ENCODE data around the gene PROSER2. TPM values are rescaled to one million over a fixed set of nuclear protein-coding genes. Genes with fewer than 3 reads are reported as not detected.

The PROSER2 gene
- total and polyA plus RNA-seq, 4 donors, result 6.5 to 24.9 (median 9.9) TPM

- Histone ChIP-seq H3K36me3 (ENCODE audit: control insufficient read depth in 4 of 4, insufficient read depth in 3 of 4, low read depth in 1 of 4, low read length in 3 of 4) (peaks cover 7 to 35% (median 18%) of the 10 kb centered on the region in 4 donors), H3K4me1 (ENCODE audit: control insufficient read depth in 4 of 4, insufficient read depth in 4 of 4, low read length in 3 of 4) (peaks cover 6 to 15% (median 13%) of the 10 kb centered on the region in 4 donors), H3K27me3 (ENCODE audit: control insufficient read depth in 4 of 4, insufficient read depth in 4 of 4, low read length in 3 of 4) (no peaks in the 10 kb centered on the region), H3K4me3 (ENCODE audit: low read depth in 1 of 3, low read length in 3 of 3) (no peak overlapping the region), H3K9me3 (ENCODE audit: control insufficient read depth in 4 of 4, low read length in 3 of 4) (no peaks in the 10 kb centered on the region), H3K27ac (ENCODE audit: low read depth in 1 of 2, low read length in 2 of 2) (peak overlapping the region; percentile 42 to 52), H3K9ac (ENCODE audit: low read depth in 1 of 2, low read length in 2 of 2) (no peak overlapping the region)
- DNase-seq (ENCODE audit: low spot score), result no peak
- TF ChIP-seq ATF3 (IDR thresholded peaks at IDR 0.05) (peak; percentile 51), RXRA (IDR thresholded peaks at IDR 0.05) (peak; percentile 35 to 54), JUND (IDR thresholded peaks at IDR 0.05) (no peak), HNF4A (conservative IDR thresholded peaks at IDR 0.05) (peak; percentile 32 to 53), SP1 (IDR thresholded peaks at IDR 0.05) (peak; percentile 29), YY1 (IDR thresholded peaks at IDR 0.05) (peak; percentile 35), TAF1 (conservative IDR thresholded peaks at IDR 0.05) (no peak), RAD21 (IDR thresholded peaks at IDR 0.05) (peak; percentile 44 to 58), REST (IDR thresholded peaks at IDR 0.05) (peak; percentile 35)
- WGBS, result 24% methylated on average over 6 of the region's 6 CpGs
Measured at GRCh38 chr10:11864727-11865126, 41.6 kb downstream of the PROSER2 start.

GRCh38 chr10:11865561-11865960, 42.4 kb downstream of the PROSER2 start:
- H3K4me1 ChIP-seq (ENCODE audit: control insufficient read depth in 4 of 4, insufficient read depth in 4 of 4, low read length in 3 of 4), result peaks cover 7 to 15% (median 13%) of the 10 kb centered on the region in 4 donors
- 78% methylated on average over 11 of the region's 11 CpGs for WGBS
- no peak overlapping the region for H3K4me3 ChIP-seq (ENCODE audit: low read depth in 1 of 3, low read length in 3 of 3)
- no peak overlapping the region for H3K9ac ChIP-seq (ENCODE audit: low read depth in 1 of 2, low read length in 2 of 2)
- DNase-seq (ENCODE audit: low spot score), result no peak
- TF ChIP-seq SP1 (IDR thresholded peaks at IDR 0.05) (no peak), RXRA (IDR thresholded peaks at IDR 0.05) (no peak), HNF4G (IDR thresholded peaks at IDR 0.05) (no peak), CTCF (IDR thresholded peaks at IDR 0.05; ENCODE audit: low read depth, low read length, missing input control) (no peak), GABPA (IDR thresholded peaks at IDR 0.05 in 1 of 2, conservative IDR thresholded peaks at IDR 0.05 in 1 of 2) (no peak)
- no peaks in the 10 kb centered on the region for H3K9me3 ChIP-seq (ENCODE audit: control insufficient read depth in 4 of 4, low read length in 3 of 4)
- H3K27me3 ChIP-seq (ENCODE audit: control insufficient read depth in 4 of 4, insufficient read depth in 4 of 4, low read length in 3 of 4), result no peaks in the 10 kb centered on the region
- H3K27ac ChIP-seq (ENCODE audit: low read depth in 1 of 2, low read length in 2 of 2), result peak overlapping the region; percentile 48 to 52
- peaks cover 7 to 35% (median 20%) of the 10 kb centered on the region in 4 donors for H3K36me3 ChIP-seq (ENCODE audit: control insufficient read depth in 4 of 4, insufficient read depth in 3 of 4, low read depth in 1 of 4, low read length in 3 of 4)

Data from liver (tissue), 9 donors.